ENCODE data around the gene TMA7B.

TMA7B gene

DNA sequence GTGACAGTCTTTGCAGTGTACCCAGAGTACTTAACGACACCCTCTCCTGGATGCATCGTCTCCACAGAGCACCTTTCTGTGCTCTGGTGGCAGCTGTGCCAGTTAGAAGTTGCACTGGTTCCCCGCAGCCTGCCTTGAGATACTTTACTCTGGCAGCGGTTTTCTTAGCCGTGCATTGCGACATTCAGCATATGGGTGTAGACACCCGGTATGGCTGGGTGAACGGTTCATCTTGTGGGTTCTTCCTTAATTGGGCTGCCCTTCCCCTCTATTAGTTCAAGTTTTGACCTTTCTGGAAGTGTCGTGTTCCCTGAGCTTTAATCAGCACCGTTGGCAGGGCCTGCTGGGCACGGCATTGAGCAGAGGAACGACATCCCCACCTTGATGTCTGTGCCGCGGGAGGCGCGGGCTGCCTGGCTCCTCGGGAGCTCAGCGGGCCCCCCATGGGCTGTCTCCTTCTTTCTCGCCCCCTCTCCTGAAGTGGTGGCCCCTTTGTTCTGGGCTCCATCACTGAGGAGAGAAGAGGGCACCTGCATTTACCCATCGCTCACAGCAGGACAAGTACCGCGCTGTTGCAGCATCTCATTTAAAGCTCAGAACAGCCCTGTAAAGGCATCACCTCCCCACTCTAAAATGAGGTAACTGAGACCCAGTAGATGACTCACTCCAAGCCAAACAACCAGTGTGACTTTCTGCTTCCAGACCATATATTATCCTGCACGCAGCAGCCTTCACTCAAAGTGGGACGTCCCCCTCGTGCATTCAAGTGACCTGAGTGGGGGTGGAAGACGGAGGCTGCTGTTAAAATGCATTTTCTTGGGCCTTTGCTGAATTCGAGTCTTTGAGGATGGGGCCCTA is 47.9 kb downstream of the TMA7B start:
- no peak for DNase-seq (ENCODE audit: low spot score)
- TF ChIP-seq, protein P1, sequence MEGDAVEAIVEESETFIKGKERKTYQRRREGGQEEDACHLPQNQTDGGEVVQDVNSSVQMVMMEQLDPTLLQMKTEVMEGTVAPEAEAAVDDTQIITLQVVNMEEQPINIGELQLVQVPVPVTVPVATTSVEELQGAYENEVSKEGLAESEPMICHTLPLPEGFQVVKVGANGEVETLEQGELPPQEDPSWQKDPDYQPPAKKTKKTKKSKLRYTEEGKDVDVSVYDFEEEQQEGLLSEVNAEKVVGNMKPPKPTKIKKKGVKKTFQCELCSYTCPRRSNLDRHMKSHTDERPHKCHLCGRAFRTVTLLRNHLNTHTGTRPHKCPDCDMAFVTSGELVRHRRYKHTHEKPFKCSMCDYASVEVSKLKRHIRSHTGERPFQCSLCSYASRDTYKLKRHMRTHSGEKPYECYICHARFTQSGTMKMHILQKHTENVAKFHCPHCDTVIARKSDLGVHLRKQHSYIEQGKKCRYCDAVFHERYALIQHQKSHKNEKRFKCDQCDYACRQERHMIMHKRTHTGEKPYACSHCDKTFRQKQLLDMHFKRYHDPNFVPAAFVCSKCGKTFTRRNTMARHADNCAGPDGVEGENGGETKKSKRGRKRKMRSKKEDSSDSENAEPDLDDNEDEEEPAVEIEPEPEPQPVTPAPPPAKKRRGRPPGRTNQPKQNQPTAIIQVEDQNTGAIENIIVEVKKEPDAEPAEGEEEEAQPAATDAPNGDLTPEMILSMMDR (IDR thresholded peaks at IDR 0.05; ENCODE audit: extremely low read depth, missing control alignments): no peak

GRCh38 chr22:40008726-40009291 is 48.6 kb downstream of the TMA7B start:
- TF ChIP-seq, protein P1 (IDR thresholded peaks at IDR 0.05; ENCODE audit: extremely low read depth, missing control alignments): no peak
- no peak for DNase-seq (ENCODE audit: low spot score)

GRCh38 chr22:40009292-40009774 is 49.1 kb downstream of the TMA7B start:
- TF ChIP-seq, protein P1 (IDR thresholded peaks at IDR 0.05; ENCODE audit: extremely low read depth, missing control alignments): no peak
- no peak for DNase-seq (ENCODE audit: low spot score)

GRCh38 chr22:40009951-40010671 is 49.9 kb downstream of the TMA7B start:
- TF ChIP-seq, protein P1 (IDR thresholded peaks at IDR 0.05; ENCODE audit: extremely low read depth, missing control alignments): no peak
- DNase-seq (ENCODE audit: low spot score): no peak

- DNase-seq (ENCODE audit: low spot score): no peak
- TF ChIP-seq, protein P1 (IDR thresholded peaks at IDR 0.05; ENCODE audit: extremely low read depth, missing control alignments): no peak
These were observed 50.5 kb downstream of the TMA7B start for GRCh38 chr22:40010746-40011145.

All from GM20000 (cell line).